Measurements from ENCODE around the gene SLC12A9. TPM values are rescaled to one million over a fixed set of nuclear protein-coding genes. Genes with fewer than 3 reads are reported as not detected.

Gene SLC12A9
- total RNA-seq, 2 experiments from 2014 or later, result 13.6 to 15.6 TPM

DNA sequence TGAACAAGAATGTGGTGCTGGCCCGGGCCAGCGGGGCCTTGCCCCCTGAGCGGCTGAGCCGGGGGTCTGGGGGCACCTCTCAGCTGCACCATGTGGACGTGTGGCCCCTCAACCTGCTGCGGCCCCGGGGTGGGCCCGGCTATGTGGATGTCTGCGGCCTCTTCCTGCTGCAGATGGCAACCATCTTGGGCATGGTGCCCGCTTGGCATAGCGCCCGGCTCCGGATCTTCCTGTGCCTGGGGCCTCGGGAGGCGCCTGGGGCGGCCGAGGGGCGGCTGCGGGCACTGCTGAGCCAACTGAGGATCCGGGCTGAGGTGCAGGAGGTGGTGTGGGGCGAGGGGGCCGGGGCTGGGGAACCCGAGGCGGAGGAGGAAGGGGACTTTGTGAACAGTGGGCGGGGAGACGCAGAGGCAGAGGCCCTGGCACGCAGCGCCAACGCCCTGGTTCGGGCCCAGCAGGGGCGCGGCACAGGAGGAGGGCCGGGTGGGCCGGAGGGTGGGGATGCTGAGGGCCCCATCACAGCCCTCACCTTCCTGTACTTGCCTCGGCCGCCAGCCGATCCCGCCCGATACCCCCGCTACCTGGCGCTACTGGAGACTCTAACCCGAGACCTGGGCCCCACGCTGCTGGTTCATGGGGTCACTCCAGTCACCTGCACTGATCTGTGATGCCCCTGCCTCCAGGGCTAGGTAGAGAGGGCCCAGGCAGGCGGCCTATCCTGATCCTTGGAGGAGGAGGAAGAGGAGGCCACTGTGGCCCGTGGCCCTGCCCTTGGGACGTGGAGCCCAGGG lies 13.6 kb downstream of the SLC12A9 start:
- H3K36me3 Mint-ChIP-seq (ENCODE audit: low read depth), result peaks cover 16% of the 10 kb centered on the region
- peaks cover 22% of the 10 kb centered on the region for H3K4me1 Mint-ChIP-seq
- H3K4me3 Mint-ChIP-seq, result peak overlapping the region; percentile 90
- intact Hi-C loops (cut with DNase I, micrococcal nuclease), result loop anchor here in 1 of 2 experiments (2.0 kb wide), 1 partner anchor 437 kb away; the partner anchor contains the start of genes MEPCE and ZCWPW1
- POLR2A ChIA-PET, result interaction anchor here (1.1 kb wide), 1 partner anchor 14 kb away, joined by 3 read pairs; the partner anchor contains the start of gene SLC12A9
- no peaks in the 10 kb centered on the region for H3K9me3 Mint-ChIP-seq (ENCODE audit: low read depth)
- CTCF ChIA-PET, result no interaction called here
- peak; percentile 47 for ATAC-seq
- peak; percentile 62 for DNase-seq
- H3K27ac Mint-ChIP-seq, result peak overlapping the region; percentile 92
- H3K27me3 Mint-ChIP-seq, result no peaks in the 10 kb centered on the region

DNA sequence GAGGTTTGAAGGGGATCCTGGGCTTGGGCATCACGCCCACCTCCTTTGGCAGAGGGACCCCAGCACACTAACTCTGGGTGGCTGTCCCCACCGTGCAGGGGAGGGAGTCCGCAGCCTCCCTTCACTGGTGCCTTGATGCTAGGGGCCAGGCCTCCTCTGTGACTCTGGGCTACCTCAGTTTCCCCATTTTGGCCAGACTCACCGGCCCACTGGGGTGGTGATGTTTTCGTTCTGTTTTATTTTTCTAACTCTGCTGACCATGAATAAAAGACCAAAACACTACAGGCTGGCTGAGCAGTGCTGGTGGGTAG lies 14.2 kb downstream of the SLC12A9 start:
- ChIA-PET CTCF (no interaction called here), POLR2A (interaction anchor here (0.6 to 1.1 kb wide), 2 partner anchors 8 to 14 kb away, joined by 3 read pairs; partner anchors contain the start of genes SLC12A9 and SRRT)
- no peak for DNase-seq
- H3K27ac Mint-ChIP-seq, result peak overlapping the region; percentile 92
- H3K36me3 Mint-ChIP-seq (ENCODE audit: low read depth), result peaks cover 20% of the 10 kb centered on the region
- H3K9me3 Mint-ChIP-seq (ENCODE audit: low read depth), result no peaks in the 10 kb centered on the region
- H3K27me3 Mint-ChIP-seq, result no peaks in the 10 kb centered on the region
- ATAC-seq, result no peak
- H3K4me1 Mint-ChIP-seq, result peaks cover 22% of the 10 kb centered on the region
- peak overlapping the region; percentile 90 for H3K4me3 Mint-ChIP-seq
- intact Hi-C loops (cut with DNase I, micrococcal nuclease), result loop anchor here in 1 of 2 experiments (1.0 to 2.0 kb wide), 2 partner anchors 14 to 438 kb away; partner anchors contain the start of genes MEPCE, SLC12A9 and ZCWPW1

DNA sequence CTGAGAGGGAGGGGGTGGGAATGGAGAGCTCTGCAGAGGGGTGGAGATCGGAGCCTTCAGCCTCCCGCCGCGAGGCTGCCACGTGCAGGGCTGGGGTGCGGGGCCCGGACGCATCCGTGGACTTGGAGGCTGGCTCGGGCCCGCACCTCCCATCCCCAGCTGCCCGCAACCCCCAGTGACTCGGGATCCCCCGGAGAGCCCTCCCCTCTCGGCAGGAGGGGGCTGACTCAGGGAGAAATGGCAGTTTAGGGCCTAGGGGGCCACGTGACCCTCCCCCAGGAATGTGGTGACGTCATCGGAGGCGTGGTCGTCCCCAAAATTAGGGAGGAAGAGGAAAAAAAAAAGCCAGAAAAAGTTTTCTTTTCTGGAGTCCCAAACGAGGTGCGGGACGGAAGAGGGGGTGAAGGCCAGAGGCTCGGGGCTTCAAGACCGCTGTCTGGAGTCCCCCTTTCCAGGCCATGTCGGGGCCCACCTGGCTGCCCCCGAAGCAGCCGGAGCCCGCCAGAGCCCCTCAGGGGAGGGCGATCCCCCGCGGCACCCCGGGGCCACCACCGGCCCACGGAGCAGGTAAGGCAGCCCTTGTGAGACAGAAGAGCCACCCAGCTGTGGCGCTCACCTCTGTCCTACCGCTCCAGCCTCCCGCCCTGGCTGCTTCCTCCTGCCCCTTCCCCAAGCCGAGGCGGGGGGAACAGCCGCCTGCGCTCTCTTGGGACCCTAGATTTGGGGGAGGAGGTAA lies 14.7 kb downstream of the SLC12A9 start, which contains the start of gene TRIP6:
TRIP6 (plus strand) TSS at position 348 of the 736 bp plus-strand sequence; CDS start at position 459, 111 bp downstream.
- Mint-ChIP-seq H3K36me3 (ENCODE audit: low read depth) (peaks cover 20% of the 10 kb centered on the region), H3K4me3 (peak within 1 kb of the TSS; percentile 90), H3K27ac (peak within 1 kb of the TSS; percentile 92), H3K9me3 (ENCODE audit: low read depth) (no peaks in the 10 kb centered on the region), H3K27me3 (no peaks in the 10 kb centered on the region), H3K4me1 (peaks cover 22% of the 10 kb centered on the region)
- intact Hi-C loops (cut with DNase I, micrococcal nuclease), result loop anchor here in 1 of 2 experiments (1.0 to 2.0 kb wide), 2 partner anchors 15 to 438 kb away; partner anchors contain the start of genes MEPCE, SLC12A9 and ZCWPW1
- CTCF ChIA-PET, result no interaction called here
- POLR2A ChIA-PET, result interaction anchor here (0.6 to 1.1 kb wide), 2 partner anchors 8 to 15 kb away, joined by 3 read pairs; partner anchors contain the start of genes SLC12A9 and SRRT
- DNase-seq, result peak; percentile 84
- peak; percentile 68 for ATAC-seq

DNA sequence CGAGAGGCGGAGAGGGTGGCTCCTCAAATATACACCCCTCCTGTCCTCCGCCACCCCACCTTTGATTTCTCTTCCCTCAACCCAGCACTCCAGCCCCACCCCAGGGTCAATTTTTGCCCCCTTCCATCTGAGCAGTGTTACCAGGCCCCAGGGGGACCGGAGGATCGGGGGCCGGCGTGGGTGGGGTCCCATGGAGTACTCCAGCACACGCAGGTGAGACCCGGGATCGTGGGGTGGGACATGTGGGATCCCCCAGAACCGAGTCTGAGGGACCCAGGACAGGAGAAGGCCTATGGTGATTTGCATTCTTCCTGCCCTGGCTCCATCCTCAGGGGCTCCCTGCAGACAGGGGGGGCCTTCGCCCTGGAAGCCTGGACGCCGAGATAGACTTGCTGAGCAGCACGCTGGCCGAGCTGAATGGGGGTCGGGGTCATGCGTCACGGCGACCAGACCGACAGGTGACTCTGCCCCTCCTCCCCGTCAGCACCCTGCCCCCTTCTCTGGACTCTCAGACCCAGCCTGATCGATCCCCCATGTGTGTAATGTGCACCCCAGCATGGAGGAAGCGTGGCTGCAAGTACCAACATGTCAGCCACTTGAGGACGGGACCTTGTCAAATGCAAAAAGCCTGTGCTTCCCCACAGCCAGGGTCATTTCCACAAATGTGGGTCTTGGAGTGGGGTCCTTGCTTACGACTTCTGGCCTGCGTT lies 15.4 kb downstream of the SLC12A9 start:
- ATAC-seq, result no peak
- Mint-ChIP-seq H3K36me3 (ENCODE audit: low read depth) (peaks cover 17% of the 10 kb centered on the region), H3K4me3 (peak overlapping the region; percentile 90), H3K4me1 (peaks cover 22% of the 10 kb centered on the region), H3K27ac (peak overlapping the region; percentile 76), H3K27me3 (no peaks in the 10 kb centered on the region), H3K9me3 (ENCODE audit: low read depth) (no peaks in the 10 kb centered on the region)
- CTCF ChIA-PET, result no interaction called here
- intact Hi-C loops (cut with DNase I, micrococcal nuclease), result loop anchor here in 1 of 2 experiments (1.0 to 2.0 kb wide), 2 partner anchors 16 to 439 kb away; partner anchors contain the start of genes MEPCE, SLC12A9 and ZCWPW1
- DNase-seq, result no peak
- POLR2A ChIA-PET, result no interaction called here

DNA sequence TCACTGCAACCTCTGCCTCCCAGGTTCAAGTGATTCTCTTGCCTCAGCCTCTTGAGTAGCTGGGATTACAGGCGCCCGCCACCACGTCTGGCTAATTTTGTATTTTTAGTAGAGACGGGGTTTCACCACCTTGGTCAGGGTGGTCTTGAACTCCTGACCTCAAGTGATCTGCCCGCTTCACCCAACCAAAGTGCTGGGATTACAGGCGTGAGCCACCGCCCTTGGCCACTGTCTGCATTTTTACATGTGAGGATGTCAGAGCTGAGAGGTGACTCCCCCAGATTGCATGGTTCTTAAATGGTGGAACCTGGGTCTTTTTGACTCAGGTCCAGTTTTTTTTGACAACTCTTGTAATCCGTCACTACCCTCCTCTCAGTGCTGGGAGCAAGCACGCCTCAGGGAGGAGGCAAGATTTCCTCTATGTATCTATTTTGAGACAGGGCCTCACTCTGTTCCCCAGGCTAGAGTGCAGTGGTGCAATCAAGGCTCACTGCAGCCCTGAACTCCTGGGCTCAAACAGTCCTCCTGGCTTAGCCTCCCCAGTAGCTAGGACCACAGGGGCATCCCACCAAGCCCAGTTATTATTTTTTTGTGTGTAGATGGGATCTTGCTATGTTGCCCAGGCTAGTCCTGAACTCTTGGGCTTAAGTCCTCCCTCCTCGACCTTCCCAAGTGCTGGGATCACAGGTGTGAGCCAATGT lies 21.2 kb downstream of the SLC12A9 start:
- ChIA-PET CTCF (interaction anchor here (0.7 kb wide), 1 partner anchor 181 kb away, joined by 3 read pairs; no protein-coding TSS in a partner anchor), POLR2A (interaction anchor here (1.0 kb wide), 1 partner anchor 16 kb away, joined by 3 read pairs; the partner anchor contains the start of gene UFSP1)
- Mint-ChIP-seq H3K4me1 (peaks cover 38% of the 10 kb centered on the region), H3K9me3 (ENCODE audit: low read depth) (no peaks in the 10 kb centered on the region), H3K4me3 (peak overlapping the region; percentile 99), H3K27ac (peak overlapping the region; percentile 99), H3K27me3 (no peaks in the 10 kb centered on the region), H3K36me3 (ENCODE audit: low read depth) (peaks cover 63% of the 10 kb centered on the region)
- no peak for ATAC-seq
- intact Hi-C loops (cut with DNase I, micrococcal nuclease), result loop anchor here (1.0 to 10.0 kb wide), 4 partner anchors 166 to 1559 kb away; partner anchors contain the start of genes AP1S1 (in 1 of the 2), COPS6 (in 1 of the 2), ORAI2 (in 1 of the 2) and POP7 (in 1 of the 2)
- no peak for DNase-seq

DNA sequence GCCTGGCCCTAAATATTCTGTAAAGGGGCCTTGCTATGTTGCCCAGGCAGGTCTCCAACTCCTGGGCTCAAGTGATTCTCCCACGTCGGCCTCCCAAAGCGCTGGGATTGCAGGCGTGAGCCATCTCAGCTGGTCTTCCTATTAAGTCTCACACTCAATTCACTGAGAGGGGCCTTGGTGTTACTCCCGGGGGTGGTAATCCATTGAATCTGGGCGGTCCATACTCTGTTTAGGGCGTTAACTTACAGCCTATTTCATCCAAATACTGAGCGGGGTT lies 21.7 kb downstream of the SLC12A9 start:
- Mint-ChIP-seq H3K27ac (peak overlapping the region; percentile 99), H3K9me3 (ENCODE audit: low read depth) (no peaks in the 10 kb centered on the region), H3K27me3 (no peaks in the 10 kb centered on the region), H3K4me1 (peaks cover 43% of the 10 kb centered on the region), H3K36me3 (ENCODE audit: low read depth) (peaks cover 66% of the 10 kb centered on the region), H3K4me3 (peak overlapping the region; percentile 99)
- intact Hi-C loops (cut with DNase I, micrococcal nuclease), result loop anchor here (1.0 to 10.0 kb wide), 4 partner anchors 167 to 1558 kb away; partner anchors contain the start of genes AP1S1 (in 1 of the 2), COPS6 (in 1 of the 2), ORAI2 (in 1 of the 2) and POP7 (in 1 of the 2)
- DNase-seq (no peak), ATAC-seq (peak; percentile 1)
- ChIA-PET CTCF (interaction anchor here (0.7 kb wide), 1 partner anchor 181 kb away, joined by 3 read pairs; no protein-coding TSS in a partner anchor), POLR2A (interaction anchor here (2.0 kb wide), 1 partner anchor 22 kb away, joined by 9 read pairs; the partner anchor contains the start of gene SLC12A9)

DNA sequence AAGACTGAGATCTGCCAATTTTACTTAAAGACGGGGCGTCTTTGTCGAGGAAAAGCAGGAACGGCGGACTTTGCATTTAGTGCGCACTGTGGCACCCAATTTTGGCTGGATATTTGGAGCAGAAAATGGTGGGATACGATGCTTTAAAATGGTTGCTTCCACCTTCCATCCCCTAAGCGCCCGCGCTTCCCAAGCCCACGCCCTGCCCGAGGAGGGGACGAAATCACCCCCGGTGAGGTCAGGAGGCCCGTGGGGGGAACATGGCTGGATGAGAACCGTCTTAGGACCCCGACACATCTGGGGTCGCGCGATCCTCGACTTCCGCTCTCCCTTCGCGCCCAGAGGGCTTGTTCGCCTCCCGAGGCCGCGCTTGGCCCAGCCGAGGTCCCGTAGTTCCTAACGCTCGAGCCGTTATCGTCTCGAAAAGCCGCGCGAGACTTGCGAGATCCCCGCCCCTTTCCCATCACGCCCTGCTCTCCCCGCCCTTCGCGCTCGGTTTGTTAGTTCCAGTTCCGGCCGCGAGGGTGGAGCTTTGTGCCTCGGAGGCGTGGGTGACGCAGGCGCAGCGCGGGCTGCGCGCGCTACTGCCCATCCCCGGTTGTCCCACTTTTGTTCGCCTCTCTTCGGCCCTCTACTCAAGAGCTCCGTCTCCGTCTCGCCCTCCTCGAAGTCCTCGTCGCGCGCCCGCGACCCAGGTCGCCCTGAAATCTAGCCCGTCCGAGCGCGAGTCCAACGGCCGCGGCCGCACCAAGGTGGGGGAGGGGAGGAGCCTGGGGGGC lies 22.3 kb downstream of the SLC12A9 start, which contains the start of gene SRRT:
SRRT (plus strand) TSS at position 527 of the 779 bp plus-strand sequence. CDS start 488 bp downstream, outside the sequence.
- peak within 1 kb of the TSS; percentile 99 for H3K27ac Mint-ChIP-seq
- intact Hi-C loops (cut with DNase I, micrococcal nuclease), result loop anchor here (1.0 to 10.0 kb wide), 18 partner anchors 13 to 1558 kb away; partner anchors contain the start of genes MOSPD3 (in 2 of the 2), POP7 (in 2 of the 2), AP1S1 (in 1 of the 2) and COPS6 (in 1 of the 2)
- H3K4me3 Mint-ChIP-seq, result peak within 1 kb of the TSS; percentile 99
- H3K9me3 Mint-ChIP-seq (ENCODE audit: low read depth), result no peaks in the 10 kb centered on the region
- ChIA-PET CTCF (interaction anchor here (0.6 to 2.8 kb wide), 7 partner anchors 12 to 182 kb away, joined by 3 to 24 read pairs (median 4); partner anchors contain the start of genes POP7, SLC12A9 and UFSP1), POLR2A (interaction anchor here (0.6 to 2.8 kb wide), 13 partner anchors 8 to 438 kb away, joined by 3 to 73 read pairs (median 4); partner anchors contain the start of genes FBXO24, MOSPD3, POP7 and PPP1R35)
- peaks cover 45% of the 10 kb centered on the region for H3K4me1 Mint-ChIP-seq
- DNase-seq (peak; percentile 99), ATAC-seq (peak; percentile 95)
- no peaks in the 10 kb centered on the region for H3K27me3 Mint-ChIP-seq
- peaks cover 70% of the 10 kb centered on the region for H3K36me3 Mint-ChIP-seq (ENCODE audit: low read depth)

- intact Hi-C loops (cut with DNase I, micrococcal nuclease), result loop anchor here (1.0 to 10.0 kb wide), 15 partner anchors 12 to 791 kb away; partner anchors contain the start of genes MOSPD3 (in 2 of the 2), COPS6 (in 1 of the 2), GIGYF1 (in 1 of the 2) and GNB2 (in 1 of the 2)
- no peaks in the 10 kb centered on the region for H3K9me3 Mint-ChIP-seq (ENCODE audit: low read depth)
- peak overlapping the region; percentile 99 for H3K4me3 Mint-ChIP-seq
- H3K36me3 Mint-ChIP-seq (ENCODE audit: low read depth), result peaks cover 72% of the 10 kb centered on the region
- CTCF ChIA-PET, result interaction anchor here (0.6 to 2.8 kb wide), 7 partner anchors 12 to 183 kb away, joined by 3 to 24 read pairs (median 5); partner anchors contain the start of genes POP7, SLC12A9 and UFSP1
- peak overlapping the region; percentile 99 for H3K27ac Mint-ChIP-seq
- POLR2A ChIA-PET, result interaction anchor here (0.6 to 2.8 kb wide), 13 partner anchors 8 to 439 kb away, joined by 3 to 73 read pairs (median 4); partner anchors contain the start of genes FBXO24, MOSPD3, POP7 and PPP1R35
- peaks cover 49% of the 10 kb centered on the region for H3K4me1 Mint-ChIP-seq
- peak; percentile 73 for DNase-seq
- no peaks in the 10 kb centered on the region for H3K27me3 Mint-ChIP-seq
- peak; percentile 52 for ATAC-seq
Observed at GRCh38 chr7:100875356-100875751, 22.8 kb downstream of the SLC12A9 start.

DNA sequence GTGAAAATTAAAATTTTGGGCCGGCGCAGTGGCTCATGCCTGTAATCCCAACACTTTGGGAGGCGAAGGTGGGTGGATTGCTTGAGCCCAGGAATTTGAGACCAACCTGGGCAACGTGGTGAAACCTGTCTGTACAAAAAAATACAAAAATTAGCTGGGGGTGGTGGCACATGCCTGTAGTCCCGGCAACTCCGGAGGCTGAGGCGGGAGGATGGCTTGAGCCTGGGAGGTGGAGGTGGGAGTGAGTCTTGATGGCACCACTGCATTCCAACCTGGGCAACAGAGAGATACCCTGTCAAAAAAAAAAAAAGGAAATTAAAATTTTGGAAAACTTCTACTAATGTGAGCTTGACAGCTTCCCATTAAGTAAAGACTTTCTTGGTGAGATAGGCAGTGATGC lies 25.5 kb downstream of the SLC12A9 start:
- DNase-seq (no peak), ATAC-seq (no peak)
- Mint-ChIP-seq H3K36me3 (ENCODE audit: low read depth) (peaks cover 76% of the 10 kb centered on the region), H3K4me3 (peak overlapping the region; percentile 21), H3K27ac (peak overlapping the region; percentile 60), H3K9me3 (ENCODE audit: low read depth) (no peaks in the 10 kb centered on the region), H3K4me1 (peaks cover 50% of the 10 kb centered on the region), H3K27me3 (no peaks in the 10 kb centered on the region)
- ChIA-PET CTCF (interaction anchor here (0.6 to 1.4 kb wide), 4 partner anchors 9 to 173 kb away, joined by 3 to 5 read pairs (median 4); no protein-coding TSS in a partner anchor), POLR2A (interaction anchor here (0.7 to 2.1 kb wide), 2 partner anchors 10 to 46 kb away, joined by 3 to 9 read pairs; no protein-coding TSS in a partner anchor)
- intact Hi-C loops (cut with DNase I, micrococcal nuclease), result loop anchor here (5.0 to 10.0 kb wide), 2 partner anchors 266 to 793 kb away; partner anchors contain the start of genes COPS6 (in 1 of the 2), MOSPD3 (in 1 of the 2) and ZNF3 (in 1 of the 2)
